GM12891 (cell line): ENCODE measurements around the gene CGRRF1.

Experiments
- PAX5 ChIP-seq: IDR thresholded peaks from 2 replicates; pipeline ENCODE4 v1.6.1; 2011; ENCODE audit warnings: low read length, moderate library complexity, mild to moderate bottlenecking; ENCODE audit not compliant: insufficient read depth, severe bottlenecking
- POLR2A ChIP-seq: IDR thresholded peaks from 2 replicates; pipeline ENCODE4 v1.6.1; 2011; ENCODE audit warnings: low read depth, low read length, control low read depth
- POLR2AphosphoS5 ChIP-seq: IDR thresholded peaks from 2 replicates; pipeline ENCODE4 v1.6.1; 2011; ENCODE audit warnings: low read depth, low read length, control low read depth
- SPI1 ChIP-seq: IDR thresholded peaks from 2 replicates; pipeline ENCODE4 v1.6.1; 2011; ENCODE audit warnings: low read depth, low read length, control low read depth
- TAF1 ChIP-seq: IDR thresholded peaks from 2 replicates; pipeline ENCODE4 v1.6.1; 2011; ENCODE audit warnings: low read depth, low read length, control low read depth

DNA sequence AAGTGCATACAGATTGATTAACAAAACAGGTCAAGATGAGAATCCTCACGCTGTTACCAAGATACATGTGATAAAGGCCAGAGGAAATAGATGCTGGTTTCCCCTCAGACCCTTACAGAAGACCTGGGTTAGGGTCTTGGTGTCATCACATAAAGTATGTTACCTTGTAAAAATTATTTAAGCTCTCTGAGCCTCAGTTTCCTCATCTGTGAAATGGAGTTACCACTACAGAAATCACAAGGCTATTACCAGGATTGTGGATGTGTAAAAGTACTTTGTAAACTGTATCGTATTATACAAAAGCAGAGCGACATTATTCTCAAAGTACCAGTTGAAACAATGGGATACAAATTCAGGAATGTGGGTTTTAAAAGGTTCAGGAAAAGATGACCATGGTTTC, 71.2 kb downstream of the CGRRF1 start:
- TF ChIP-seq POLR2A, result no peak
- TF ChIP-seq TAF1, result no peak
- no peak for TF ChIP-seq POLR2AphosphoS5
- no peak for TF ChIP-seq SPI1
- TF ChIP-seq PAX5, result no peak
